Measurements from ENCODE around the gene EN1.
A peak's percentile ranks its signal among the peaks of the same experiment; 100 is the strongest.

Gene EN1

GRCh38 chr2:118855451-118856279, 8.2 kb upstream of the EN1 start:
- DNase-seq: peak; percentile 1

- no peak for DNase-seq
Measured at GRCh38 chr2:118854507-118855345, 7.3 kb upstream of the EN1 start.

- DNase-seq: no peak
Measured at GRCh38 chr2:118853651-118854291, 6.3 kb upstream of the EN1 start.

GRCh38 chr2:118853129-118853640, 5.7 kb upstream of the EN1 start:
- no peak for DNase-seq

- DNase-seq: no peak
Measured at GRCh38 chr2:118852605-118853128, 5.2 kb upstream of the EN1 start.

- DNase-seq: no peak
Measured at GRCh38 chr2:118851650-118852049, 4.2 kb upstream of the EN1 start.

GRCh38 chr2:118850901-118851415, 3.5 kb upstream of the EN1 start:
- no peak for DNase-seq

- DNase-seq: no peak
Measured at GRCh38 chr2:118850168-118850900, 2.9 kb upstream of the EN1 start.

GRCh38 chr2:118849226-118850167, 2.0 kb upstream of the EN1 start:
- no peak for DNase-seq

GRCh38 chr2:118848381-118849225, 1.2 kb upstream of the EN1 start:
- no peak for DNase-seq

GRCh38 chr2:118847762-118848172, 319 bp upstream of the EN1 start:
- no peak for DNase-seq

- DNase-seq: no peak
Measured at GRCh38 chr2:118846442-118846952, 951 bp downstream of the EN1 start.

- no peak for DNase-seq
Measured at GRCh38 chr2:118845522-118846441, 1.7 kb downstream of the EN1 start.

- no peak for DNase-seq
Measured at GRCh38 chr2:118845005-118845521, 2.4 kb downstream of the EN1 start.

GRCh38 chr2:118844261-118845004, 3.0 kb downstream of the EN1 start:
- no peak for DNase-seq

- DNase-seq: no peak
Measured at GRCh38 chr2:118843483-118844132, 3.8 kb downstream of the EN1 start.
